HepG2 (cell line): Measurements from ENCODE around the gene C3orf22. TPM values are rescaled to one million over a fixed set of nuclear protein-coding genes. Genes with fewer than 3 reads are reported as not detected.

Experiments
- ATAC-seq: fragments of 200-7000 bp; cut with Tn5 transposase; 3 replicates; pipeline ENCODE4 v1.9.1; 2020; ENCODE audit warnings: mild to moderate bottlenecking, moderate library complexity
- BruUV-seq: library from RNA; stranded (reverse); fragments of 400-500 nt; replicated peaks from 2 replicates; lab custom pipeline; 2021; lab: Mats Ljungman, UMichigan
- CTCF ChIA-PET: fragments of 300-600 bp; formaldehyde crosslinking; extraction: SDS; loops from one replicate; lab custom pipeline; 2021; ENCODE audit warnings: low total read pairs, inconsistent platforms, low intra/inter-chr PET ratio; lab: Yijun Ruan, JAX
- POLR2A ChIA-PET: fragments of 350-600 bp; sonication (Branson Sonifier 250); formaldehyde crosslinking; loops from one replicate; lab custom pipeline; 2020; ENCODE audit warnings: antibody characterized with exemption, inconsistent platforms; lab: Yijun Ruan, JAX
- DNase-seq: peaks from one replicate; pipeline ENCODE4 v3.0.0-alpha.2; 2015; ENCODE audit warnings: low spot score
- FAIRE-seq: peaks from 3 replicates; lab custom pipeline; 2011; peaks lifted over from hg19 to GRCh38; lab: Jason Lieb, UNC
- H2AFZ ChIP-seq: one replicate; pipeline ENCODE4 v1.6.1; 2011; ENCODE audit warnings: low read length, inconsistent platforms
- H3K27ac ChIP-seq: fragments of 300-600 bp; 3 replicates; pipeline ENCODE4 v1.8.0; 2011; ENCODE audit warnings: mixed run types, mild to moderate bottlenecking, mixed read lengths, low read length, inconsistent platforms; ENCODE audit not compliant: insufficient read depth; ENCODE audit errors: extremely low read length
- H3K27me3 ChIP-seq, 2 experiments: fragments of 200-600 bp in 1 of 2; 2 replicates in 1 of 2; 3 replicates in 1 of 2; pipeline versions ENCODE4 v1.6.0 to v1.8.0; 2011; ENCODE audit warnings: low read length in 2 of 2, mild to moderate bottlenecking in 2 of 2, moderate library complexity in 2 of 2, inconsistent platforms in 1 of 2; ENCODE audit not compliant: insufficient read depth in 2 of 2, control insufficient read depth in 1 of 2
- H3K36me3 ChIP-seq, 2 experiments: fragments of 200-600 bp in 1 of 2; replicated peaks in 1 of 2; 2 replicates in 1 of 2; 3 replicates in 1 of 2; pipeline versions ENCODE4 v1.5.1 to v1.8.0; 2011; ENCODE audit warnings: low read length in 2 of 2, inconsistent platforms in 1 of 2; ENCODE audit not compliant: insufficient read depth in 2 of 2, control insufficient read depth in 1 of 2
- H3K4me1 ChIP-seq: 2 replicates; pipeline ENCODE4 v1.5.1; 2012; ENCODE audit warnings: low read length, inconsistent platforms; ENCODE audit not compliant: insufficient read depth
- H3K4me2 ChIP-seq: 2 replicates; pipeline ENCODE4 v1.6.0; 2011; ENCODE audit warnings: low read depth, low read length, inconsistent platforms
- H3K4me3 ChIP-seq, 3 experiments: fragments of 200-600 bp in 1 of 3; sonication (generic), shearing (Covaris generic) in 1 of 3; replicated peaks in 1 of 3; 2 replicates each; pipeline ENCODE4 v1.5.1; 2011 to 2016; ENCODE audit warnings: low read length in 3 of 3, inconsistent platforms in 2 of 3, low read depth in 2 of 3, mild to moderate bottlenecking in 2 of 3, control low read depth in 1 of 3, mixed read lengths in 1 of 3; ENCODE audit not compliant: insufficient read depth in 1 of 3
- H3K79me2 ChIP-seq: one replicate; pipeline ENCODE4 v1.6.1; 2011; ENCODE audit warnings: low read length, inconsistent platforms; ENCODE audit not compliant: insufficient read depth
- H3K9ac ChIP-seq: 2 replicates; pipeline ENCODE4 v1.6.0; 2011; ENCODE audit warnings: mild to moderate bottlenecking, low read depth, low read length, inconsistent platforms; ENCODE audit not compliant: insufficient read depth
- H3K9me3 ChIP-seq: 2 replicates; pipeline ENCODE4 v1.5.1; 2012; ENCODE audit warnings: mild to moderate bottlenecking, low read length
- H4K20me1 ChIP-seq: 2 replicates; pipeline ENCODE4 v1.6.0; 2011; ENCODE audit warnings: inconsistent platforms, mild to moderate bottlenecking, low read length, moderate library complexity; ENCODE audit not compliant: insufficient read depth
- ELF3 ChIP-seq: IDR thresholded peaks from 2 replicates; pipeline ENCODE4 v1.6.1; 2016; ENCODE audit warnings: missing genetic modification reagents, missing compliant biosample characterization
- GTF3A ChIP-seq: sonication (generic); formaldehyde crosslinking; conservative IDR thresholded peaks from 2 replicates; pipeline ENCODE4 v1.4.0; 2020; ENCODE audit warnings: mild to moderate bottlenecking, missing genetic modification reagents
- SOX5 ChIP-seq: IDR thresholded peaks from 2 replicates; pipeline ENCODE4 v1.6.1; 2016; ENCODE audit warnings: borderline replicate concordance
- TOE1 ChIP-seq: sonication (generic); formaldehyde crosslinking; IDR thresholded peaks from 2 replicates; pipeline ENCODE4 v1.4.0; 2020; ENCODE audit warnings: mild to moderate bottlenecking, missing genetic modification reagents
- ZFP37 ChIP-seq: sonication (generic); formaldehyde crosslinking; IDR thresholded peaks from 2 replicates; pipeline ENCODE4 v1.4.0; 2020; ENCODE audit warnings: missing genetic modification reagents, borderline replicate concordance
- ZFYVE20 ChIP-seq: sonication (generic); formaldehyde crosslinking; IDR thresholded peaks from 2 replicates; pipeline ENCODE4 v1.8.0; 2023; ENCODE audit warnings: low read depth, mild to moderate bottlenecking, moderate library complexity, missing genetic modification reagents, borderline replicate concordance
- ZNF660 ChIP-seq: sonication (generic); formaldehyde crosslinking; IDR thresholded peaks from 2 replicates; pipeline ENCODE4 v1.5.1; 2020; ENCODE audit warnings: mild to moderate bottlenecking, low read depth, missing genetic modification reagents, borderline replicate concordance
- WGBS: methylation state at CpG from one replicate; pipeline ENCODE4 v1.1.6; 2017; ENCODE audit warnings: low lambda C conversion rate; 5-methylcytosine and 5-hydroxymethylcytosine counted together
- in situ Hi-C: cut with HindIII; loops from 2 replicates; pipeline ENCODE4 v1.10.0; 2017; ENCODE audit warnings: low pct_unique_long_range_greater_than_20kb; ENCODE audit not compliant: extremely low pct_ligation_motif_present
- intact Hi-C: fragments of 100-400 bp; cut with micrococcal nuclease; formaldehyde crosslinking; loops from one replicate; pipeline ENCODE4 v1.10.0; 2022; ENCODE audit not compliant: unreplicated experiment
- polyA plus RNA-seq, 8 experiments: library from polyadenylated mRNA; depleted of rRNA in 3 of 8; stranded (reverse) in 7 of 8; unstranded in 1 of 8; fragments of >200 nt; fragmentation: Illumina TruSeq in 4 of 8; extraction: Trizol in 4 of 8; gene quantifications; 2 replicates each; pipeline versions ENCODE4 v1.2.1 to v1.2.3, GENCODE V29; 2011 to 2016; ENCODE audit warnings: low read depth in 4 of 8, missing spikeins in 1 of 8, mixed read lengths in 1 of 8; ENCODE audit not compliant: insufficient read depth in 1 of 8
- total RNA-seq, 5 experiments: library from RNA; depleted of rRNA; stranded (reverse); fragments of >200 nt; fragmentation: Illumina TruSeq; extraction: Trizol; gene quantifications; 2 replicates each; pipeline ENCODE4 v1.2.3, GENCODE V29; 2016; ENCODE audit warnings: low read depth in 1 of 5
- TF ChIP-seq, protein P1 (sequence below): sonication (generic); formaldehyde crosslinking; IDR thresholded peaks from 2 replicates; pipeline ENCODE4 v1.4.0; 2020; ENCODE audit warnings: low read depth, missing genetic modification reagents

The C3orf22 gene
- total and polyA plus RNA-seq, 2 of the 13 experiments (the other 11 are each of a cell fraction or from before 2014, with no cell fraction given) = not detected

DNA sequence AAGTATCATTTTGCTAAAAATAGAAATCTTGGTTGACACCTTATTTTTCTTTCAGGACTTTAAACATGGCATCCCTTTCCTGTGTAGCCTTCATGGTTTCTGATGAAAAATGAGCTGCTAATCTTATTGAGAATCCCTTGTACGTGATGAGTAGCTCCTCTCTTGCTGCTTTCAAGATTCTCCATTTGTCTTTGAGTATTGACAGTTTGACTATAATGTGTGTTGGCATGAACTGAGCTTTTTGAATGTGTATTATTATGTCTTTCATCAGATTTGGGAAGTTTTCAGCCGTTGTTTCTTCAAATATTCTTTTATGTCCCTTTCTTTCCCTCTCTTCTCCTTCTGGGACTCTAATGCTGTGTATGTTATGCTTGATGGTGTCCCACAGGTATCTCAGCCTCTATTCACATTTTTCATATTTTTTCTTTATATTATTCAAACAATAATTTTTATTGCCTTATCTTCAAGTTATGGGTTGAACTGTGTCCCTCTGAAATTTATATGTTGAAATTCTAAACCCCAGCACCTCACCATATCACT lies 4.1 kb upstream of the C3orf22 start (continued):
- TF ChIP-seq, protein P1, sequence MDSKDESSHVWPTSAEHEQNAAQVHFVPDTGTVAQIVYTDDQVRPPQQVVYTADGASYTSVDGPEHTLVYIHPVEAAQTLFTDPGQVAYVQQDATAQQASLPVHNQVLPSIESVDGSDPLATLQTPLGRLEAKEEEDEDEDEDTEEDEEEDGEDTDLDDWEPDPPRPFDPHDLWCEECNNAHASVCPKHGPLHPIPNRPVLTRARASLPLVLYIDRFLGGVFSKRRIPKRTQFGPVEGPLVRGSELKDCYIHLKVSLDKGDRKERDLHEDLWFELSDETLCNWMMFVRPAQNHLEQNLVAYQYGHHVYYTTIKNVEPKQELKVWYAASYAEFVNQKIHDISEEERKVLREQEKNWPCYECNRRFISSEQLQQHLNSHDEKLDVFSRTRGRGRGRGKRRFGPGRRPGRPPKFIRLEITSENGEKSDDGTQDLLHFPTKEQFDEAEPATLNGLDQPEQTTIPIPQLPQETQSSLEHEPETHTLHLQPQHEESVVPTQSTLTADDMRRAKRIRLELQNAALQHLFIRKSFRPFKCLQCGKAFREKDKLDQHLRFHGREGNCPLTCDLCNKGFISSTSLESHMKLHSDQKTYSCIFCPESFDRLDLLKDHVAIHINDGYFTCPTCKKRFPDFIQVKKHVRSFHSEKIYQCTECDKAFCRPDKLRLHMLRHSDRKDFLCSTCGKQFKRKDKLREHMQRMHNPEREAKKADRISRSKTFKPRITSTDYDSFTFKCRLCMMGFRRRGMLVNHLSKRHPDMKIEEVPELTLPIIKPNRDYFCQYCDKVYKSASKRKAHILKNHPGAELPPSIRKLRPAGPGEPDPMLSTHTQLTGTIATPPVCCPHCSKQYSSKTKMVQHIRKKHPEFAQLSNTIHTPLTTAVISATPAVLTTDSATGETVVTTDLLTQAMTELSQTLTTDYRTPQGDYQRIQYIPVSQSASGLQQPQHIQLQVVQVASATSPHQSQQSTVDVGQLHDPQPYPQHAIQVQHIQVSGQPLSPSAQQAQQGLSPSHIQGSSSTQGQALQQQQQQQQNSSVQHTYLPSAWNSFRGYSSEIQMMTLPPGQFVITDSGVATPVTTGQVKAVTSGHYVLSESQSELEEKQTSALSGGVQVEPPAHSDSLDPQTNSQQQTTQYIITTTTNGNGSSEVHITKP (CRISPR knock-in tag) = no peak
- TF ChIP-seq TOE1 (CRISPR knock-in tag) (no peak), SOX5 (CRISPR knock-in tag) (no peak), ELF3 (CRISPR knock-in tag) (no peak), GTF3A (CRISPR knock-in tag) (no peak), ZFP37 (no peak)

- Histone ChIP-seq H3K27me3 (peaks cover 7 to 31% of the 10 kb centered on the region in 2 experiments; a peak in 4 of 5 replicates), H3K4me2 (no peak overlapping the region), H3K9ac (no peak overlapping the region), H3K4me3 (no peak overlapping the region), H3K79me2 (no peaks in the 10 kb centered on the region), H3K27ac (no peak overlapping the region), H3K9me3 (no peaks in the 10 kb centered on the region), H3K4me1 (no peaks in the 10 kb centered on the region), H4K20me1 (no peaks in the 10 kb centered on the region), H3K36me3 (no peaks in the 10 kb centered on the region), H2AFZ (no peak overlapping the region)
- ATAC-seq (peak; percentile 22), FAIRE-seq (no peak), DNase-seq (no peak)
- 14% methylated on average over 4 of the region's 6 CpGs for WGBS
- POLR2A ChIA-PET = no interaction called here
- CTCF ChIA-PET = no interaction called here
- in situ Hi-C loops = no loop called here
- no TSS peak for BruUV-seq
- TF ChIP-seq ZFYVE20 (CRISPR knock-in tag) (no peak), ZNF660 (CRISPR knock-in tag) (no peak)
- TF ChIP-seq, all 625 proteins: peak for 0
- intact Hi-C loops = loop anchor here (10.0 kb wide), 2 partner anchors 63 to 917 kb away; no protein-coding TSS in a partner anchor
Observed at GRCh38 chr3:126557761-126558160, 971 bp downstream of the C3orf22 start.
